Measurements from ENCODE around the gene LDLRAP1. TPM values are rescaled to one million over a fixed set of nuclear protein-coding genes. Genes with fewer than 3 reads are reported as not detected.
A peak's percentile ranks its signal among the peaks of the same experiment; 100 is the strongest.

LDLRAP1 gene
- total and polyA plus RNA-seq, 3 donors from 2014 or later, result 11.7 to 19.8 (median 16.6) TPM

DNA sequence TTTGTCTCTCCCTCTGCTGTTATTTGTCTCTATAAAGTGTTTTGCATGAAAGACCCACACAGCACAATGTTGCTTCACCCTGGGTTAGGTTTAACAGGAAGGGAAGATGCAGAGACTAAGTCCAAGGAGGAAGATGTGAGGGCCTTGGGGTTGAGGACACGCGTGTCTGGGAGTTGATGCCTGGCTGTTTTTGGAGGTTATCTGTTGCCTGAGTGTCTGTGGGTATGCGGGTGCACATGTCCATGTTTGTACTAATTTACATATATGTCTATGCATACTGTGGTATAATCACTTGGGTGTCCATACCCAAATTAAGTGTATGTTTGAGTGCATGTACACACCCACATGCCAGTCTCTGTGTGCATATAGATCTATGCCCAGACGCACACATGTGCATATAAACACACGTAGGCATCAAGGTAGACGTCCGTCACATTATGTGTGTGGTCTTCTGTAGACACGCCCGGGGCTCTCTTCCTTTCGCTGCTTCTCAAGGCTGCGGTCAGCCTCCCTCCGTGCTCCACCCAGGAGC, 72.2 kb downstream of the LDLRAP1 start:
- no peaks in the 10 kb centered on the region for H3K27me3 ChIP-seq
- no peak for DNase-seq
- H3K36me3 ChIP-seq (ENCODE audit: low read depth, missing control alignments), result no peaks in the 10 kb centered on the region
- H3K4me1 ChIP-seq, result peaks cover 13% of the 10 kb centered on the region
- no peaks in the 10 kb centered on the region for H3K9me3 ChIP-seq
- H3K4me3 ChIP-seq, result peak overlapping the region; percentile 24 to 65
- peak overlapping the region; percentile 20 to 64 for H3K27ac ChIP-seq
- WGBS, 2 donors, result 10% methylated on average over 9 to 12 of the region's 12 CpGs
- TF ChIP-seq CTCF (IDR thresholded peaks at IDR 0.05) (no peak), POLR2A (IDR thresholded peaks at IDR 0.05) (no peak)
- intact Hi-C loops (cut with DNase I; ENCODE audit: low total_unique reads), result no loop called here

DNA sequence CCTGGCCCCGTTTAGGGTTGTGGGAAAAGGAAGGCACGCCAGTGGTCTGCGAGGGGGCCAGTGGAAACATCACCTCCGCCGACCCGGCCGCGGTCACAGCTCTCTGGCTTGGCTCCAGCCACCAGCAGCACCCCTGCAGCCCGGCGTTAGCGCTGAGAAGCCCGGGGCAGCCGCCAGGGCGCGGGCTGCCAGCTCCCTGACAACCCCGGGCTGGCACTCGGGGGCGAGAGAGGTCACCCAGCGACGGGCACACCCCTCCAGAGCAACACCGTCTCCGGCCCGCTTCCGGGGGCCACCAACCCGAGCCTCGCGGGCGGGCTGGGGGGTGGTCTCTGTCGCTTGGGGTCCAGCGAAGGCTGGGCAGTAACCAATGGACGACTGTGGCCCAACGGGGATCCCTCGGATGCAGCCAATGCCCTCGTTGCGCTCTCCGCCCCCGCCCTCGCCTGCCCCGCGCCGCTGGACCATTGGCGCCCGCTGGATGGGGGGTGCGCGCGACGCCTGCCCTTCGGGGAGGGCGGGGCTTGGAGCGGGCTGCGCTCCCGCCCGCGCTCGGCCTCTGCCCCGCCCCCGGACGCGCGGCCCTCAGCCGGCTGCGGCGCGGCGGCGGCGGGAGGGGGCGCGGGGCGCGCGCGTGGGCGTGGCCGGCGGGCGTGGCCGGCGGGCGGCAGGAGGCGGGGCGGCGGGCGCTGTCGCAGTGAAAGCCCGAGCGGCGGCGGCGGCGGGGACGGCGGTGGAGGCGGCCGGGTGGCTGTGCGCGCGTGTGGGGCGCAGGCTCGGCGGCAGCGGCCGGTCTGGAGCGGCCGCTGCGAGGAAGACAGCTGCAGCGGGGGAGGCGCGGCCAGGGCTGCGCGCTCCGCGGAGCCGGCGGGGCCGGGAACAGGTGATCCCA, 72.9 kb downstream of the LDLRAP1 start, which contains the start of gene MAN1C1:
Gene MAN1C1 (plus strand): TSS at position 697 of the 892 bp plus-strand sequence. CDS start 1,007 bp downstream, outside the sequence.
- intact Hi-C loops (cut with DNase I; ENCODE audit: low total_unique reads), result no loop called here
- peaks cover 13% of the 10 kb centered on the region for H3K4me1 ChIP-seq

GRCh38 chr1:25616987-25617624, 73.7 kb downstream of the LDLRAP1 start:
- H3K9me3 ChIP-seq, result no peaks in the 10 kb centered on the region
- H3K4me3 ChIP-seq, result peak overlapping the region; percentile 76 to 80
- H3K27ac ChIP-seq, result peak overlapping the region in 1 of 2 donors; percentile 72
- no peak for DNase-seq
- H3K36me3 ChIP-seq (ENCODE audit: low read depth, missing control alignments), result no peaks in the 10 kb centered on the region
- H3K27me3 ChIP-seq, result no peaks in the 10 kb centered on the region
- H3K4me1 ChIP-seq, result peaks cover 13% of the 10 kb centered on the region
- 1% methylated on average over 45 of the region's 94 CpGs; no CpG with 5 or more reads in 1 of the 2 donors for WGBS, 2 donors
- TF ChIP-seq CTCF (IDR thresholded peaks at IDR 0.05) (no peak), POLR2A (IDR thresholded peaks at IDR 0.05) (no peak)
- intact Hi-C loops (cut with DNase I; ENCODE audit: low total_unique reads), result no loop called here

More for the DNA sequence above, 72.9 kb downstream of the LDLRAP1 start, which contains the start of gene MAN1C1:
- Histone ChIP-seq H3K27ac (peak within 1 kb of the TSS; percentile 64 to 72), H3K36me3 (ENCODE audit: low read depth, missing control alignments) (no peaks in the 10 kb centered on the region), H3K4me3 (peak within 1 kb of the TSS; percentile 76 to 80), H3K27me3 (no peaks in the 10 kb centered on the region), H3K9me3 (no peaks in the 10 kb centered on the region)
- WGBS, 2 donors, result 0% methylated on average over 70 of the region's 116 CpGs; no CpG with 5 or more reads in 1 of the 2 donors
- DNase-seq, result peak; percentile 87
- TF ChIP-seq POLR2A (IDR thresholded peaks at IDR 0.05) (no peak), CTCF (IDR thresholded peaks at IDR 0.05) (peak in 1 of 3 experiments; percentile 20)

DNA sequence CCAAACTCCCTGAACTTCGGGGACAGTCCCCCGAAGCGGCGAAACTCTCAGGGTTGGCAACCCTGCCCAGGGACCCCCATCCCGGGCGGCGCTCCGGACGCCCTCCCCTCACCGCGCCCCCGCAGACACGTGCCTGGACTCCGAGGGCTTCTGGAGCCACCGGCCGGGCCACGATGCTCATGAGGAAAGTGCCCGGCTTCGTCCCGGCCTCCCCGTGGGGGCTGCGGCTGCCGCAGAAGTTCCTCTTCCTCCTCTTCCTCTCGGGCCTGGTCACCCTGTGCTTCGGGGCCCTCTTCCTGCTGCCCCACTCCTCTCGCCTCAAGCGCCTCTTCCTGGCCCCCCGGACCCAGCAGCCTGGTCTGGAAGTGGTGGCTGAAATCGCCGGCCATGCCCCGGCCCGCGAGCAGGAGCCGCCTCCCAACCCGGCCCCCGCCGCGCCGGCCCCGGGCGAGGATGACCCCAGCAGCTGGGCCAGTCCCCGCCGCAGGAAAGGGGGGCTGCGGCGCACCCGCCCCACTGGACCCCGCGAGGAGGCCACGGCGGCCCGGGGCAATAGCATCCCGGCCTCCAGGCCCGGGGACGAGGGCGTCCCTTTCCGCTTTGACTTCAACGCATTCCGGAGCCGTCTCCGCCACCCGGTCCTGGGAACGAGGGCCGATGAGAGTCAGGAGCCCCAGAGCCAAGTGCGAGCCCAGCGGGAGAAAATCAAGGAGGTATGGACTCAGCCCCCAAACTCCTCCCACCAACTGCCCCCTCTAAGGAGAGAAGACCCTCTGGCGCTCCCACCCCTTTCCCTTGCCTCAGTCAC, 74.4 kb downstream of the LDLRAP1 start:
- H3K4me1 ChIP-seq, result peaks cover 13% of the 10 kb centered on the region
- peak overlapping the region; percentile 76 to 80 for H3K4me3 ChIP-seq
- intact Hi-C loops (cut with DNase I; ENCODE audit: low total_unique reads), result no loop called here
- H3K36me3 ChIP-seq (ENCODE audit: low read depth, missing control alignments), result no peaks in the 10 kb centered on the region
- TF ChIP-seq CTCF (IDR thresholded peaks at IDR 0.05) (no peak), POLR2A (IDR thresholded peaks at IDR 0.05) (no peak)
- DNase-seq, result no peak
- H3K27me3 ChIP-seq, result no peaks in the 10 kb centered on the region
- H3K9me3 ChIP-seq, result no peaks in the 10 kb centered on the region
- WGBS, 2 donors, result 4 to 6% methylated on average over 25 to 64 of the region's 66 CpGs
- H3K27ac ChIP-seq, result peak overlapping the region; percentile 19 to 53
